KBM-7 (cell line): ENCODE measurements around the gene CNOT4.

Experiments
- DNase-seq: peaks from one replicate; pipeline ENCODE4 v3.0.0-alpha.2; 2015
- in situ Hi-C: fragments of 300-500 bp; cut with MboI; formaldehyde crosslinking; loops from 2 replicates; pipeline ENCODE4 v1.14.3; 2020; ENCODE audit warnings: low sequenced_read_pairs, low pct_unique_long_range_greater_than_20kb, mixed read lengths

The CNOT4 gene

DNA sequence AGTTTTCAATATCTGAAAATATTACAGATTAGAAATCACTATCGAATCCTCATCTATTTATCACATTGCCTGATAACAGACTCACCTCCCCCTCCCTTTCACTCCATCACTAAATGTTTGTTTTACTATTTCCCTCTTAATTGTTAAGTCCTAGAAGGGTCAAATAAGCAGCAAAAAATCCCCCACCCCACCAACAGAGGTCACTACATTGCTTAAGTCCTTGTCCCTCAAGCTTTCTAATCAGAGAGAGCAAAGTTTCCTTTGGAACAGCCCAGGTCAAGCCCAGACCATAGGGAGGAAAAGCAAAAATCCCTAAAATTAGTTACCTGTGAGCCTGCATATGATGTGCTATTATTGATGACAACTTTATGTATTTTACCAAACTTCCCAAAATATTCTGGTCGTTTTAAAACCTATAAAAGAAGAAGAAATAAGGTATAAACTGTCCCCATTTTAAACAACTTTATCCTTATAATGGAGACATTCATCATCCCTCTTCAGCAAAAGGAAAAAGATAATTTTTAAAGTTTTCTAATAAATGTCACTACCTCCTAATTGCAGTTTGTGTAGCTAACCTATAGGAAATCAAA, 95.0 kb downstream of the CNOT4 start:
- DNase-seq, result peak; percentile 67

DNA sequence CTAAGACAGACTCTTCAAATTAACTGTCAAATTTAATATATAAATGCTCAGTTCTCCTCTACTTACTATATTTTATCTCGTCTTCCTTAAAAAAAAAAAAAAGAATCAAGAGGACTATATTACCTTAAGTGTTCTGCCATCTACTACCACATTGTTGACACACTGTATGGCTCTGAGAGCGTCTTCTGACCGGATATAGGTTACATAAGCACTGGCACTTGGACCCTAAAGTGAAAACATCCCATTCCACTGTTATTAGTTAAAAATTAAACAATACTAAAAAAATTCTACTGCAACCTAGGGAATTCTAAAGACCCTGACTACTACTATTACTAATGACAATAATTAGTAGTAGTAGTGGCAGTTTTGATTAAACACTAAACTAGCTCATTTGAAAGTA, 95.7 kb downstream of the CNOT4 start:
- in situ Hi-C loops, result no loop called here
- DNase-seq, result no peak

More for the DNA sequence above, 95.0 kb downstream of the CNOT4 start:
- in situ Hi-C loops, result no loop called here

DNA sequence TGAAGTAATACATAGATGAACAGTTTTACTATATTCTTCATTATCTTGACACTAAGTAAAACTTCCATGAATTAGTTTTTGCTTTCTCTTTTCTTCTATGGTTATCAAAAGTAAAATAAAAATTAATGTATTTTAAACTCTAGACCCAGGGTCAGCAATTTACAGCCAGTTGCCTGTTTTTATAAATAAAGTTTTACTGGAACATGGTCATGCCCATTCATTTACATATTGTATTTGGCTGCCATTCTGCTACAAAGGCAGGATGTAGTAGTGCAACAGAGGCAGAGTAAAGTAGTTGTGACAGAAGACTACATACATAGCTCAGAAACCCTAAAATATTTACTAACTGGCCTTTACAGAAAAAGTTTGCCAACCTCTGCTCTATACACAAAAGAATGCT, 98.8 kb downstream of the CNOT4 start:
- in situ Hi-C loops, result no loop called here
- no peak for DNase-seq

DNA sequence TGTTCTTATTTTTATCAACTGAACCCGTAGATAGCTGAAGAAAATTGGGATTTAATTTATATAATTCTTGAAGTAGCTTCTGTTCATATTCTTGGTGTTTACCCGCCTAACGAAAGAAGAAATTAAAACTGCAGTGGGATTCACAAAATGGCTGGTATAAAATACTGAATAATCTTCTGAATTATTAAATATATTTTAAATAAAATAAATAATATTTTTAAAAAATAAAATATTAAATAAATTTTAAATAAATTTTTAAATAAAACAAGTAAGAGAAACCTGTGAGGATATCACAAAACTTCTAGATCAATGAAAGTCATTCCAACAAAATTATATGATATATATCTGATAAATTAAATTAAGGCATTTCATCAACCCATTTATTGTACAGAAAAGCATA, 99.4 kb downstream of the CNOT4 start:
- no peak for DNase-seq
- in situ Hi-C loops, result no loop called here

DNA sequence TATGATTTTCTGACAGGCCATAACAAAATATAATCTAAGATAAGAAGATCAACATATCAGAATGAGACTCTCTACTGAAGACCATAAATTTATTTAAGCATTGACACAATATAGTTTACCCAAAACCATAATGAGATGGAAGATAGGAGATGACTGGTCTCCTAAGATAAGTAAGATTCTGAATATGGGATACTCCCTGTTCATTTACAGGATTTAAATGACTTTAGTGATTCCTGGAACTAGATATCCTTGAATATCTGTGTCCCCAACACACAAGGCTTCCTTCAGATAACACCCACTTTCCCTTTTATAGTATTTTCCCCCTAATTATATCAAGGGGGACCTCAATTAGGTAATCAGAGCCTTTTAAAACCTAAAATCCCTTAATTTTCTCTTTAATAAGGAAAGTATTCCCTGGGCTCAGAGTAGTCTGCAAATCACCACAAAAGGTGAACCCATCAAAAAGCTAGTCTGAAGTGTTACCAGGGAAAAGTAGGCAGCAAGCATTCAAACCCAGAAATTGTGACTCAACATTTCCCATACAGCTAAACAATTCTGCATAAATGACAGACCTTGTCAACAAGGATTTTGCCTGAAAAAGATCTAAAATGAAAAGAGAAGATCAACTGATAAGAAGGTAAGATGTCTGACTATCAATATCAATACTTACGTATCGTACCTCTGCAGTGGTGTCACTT, 99.9 kb downstream of the CNOT4 start:
- in situ Hi-C loops, result no loop called here
- no peak for DNase-seq

DNA sequence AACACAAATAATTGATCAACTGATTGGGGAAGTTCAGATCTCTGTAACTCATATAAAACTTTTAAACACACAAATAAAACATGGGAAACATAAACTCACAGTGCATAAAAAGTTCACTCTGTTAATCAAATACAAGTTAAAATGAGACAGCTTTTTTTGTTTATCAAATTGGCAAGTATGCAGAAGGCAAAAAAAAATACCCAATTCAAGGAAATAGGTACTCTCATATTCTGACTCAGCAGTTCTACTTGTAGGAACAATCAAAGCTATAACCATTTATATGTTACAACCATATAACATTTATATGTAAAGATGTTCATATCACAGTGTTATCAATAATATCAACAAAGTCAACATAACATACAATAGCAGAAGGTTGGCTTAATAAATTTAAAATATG, 102.0 kb downstream of the CNOT4 start:
- in situ Hi-C loops, result no loop called here

DNA sequence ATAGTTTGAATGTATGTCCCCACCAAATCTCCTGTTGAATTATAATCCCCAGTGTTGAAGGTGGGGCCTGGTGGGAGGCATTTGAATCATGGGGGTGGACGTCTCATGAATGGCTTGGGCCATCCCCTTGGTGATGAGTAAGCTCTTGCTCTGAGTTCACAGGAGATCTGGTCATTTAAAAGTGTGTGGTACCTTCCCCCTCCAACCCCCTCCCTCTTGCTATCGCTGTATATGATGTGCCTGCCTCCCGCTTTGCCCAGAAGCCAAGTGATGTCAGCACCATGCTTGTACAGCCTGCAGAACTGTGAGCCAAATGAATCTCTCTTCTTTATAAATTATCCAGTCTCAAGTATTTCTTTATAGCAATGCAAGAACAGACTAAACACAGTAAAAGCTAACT, 103.0 kb downstream of the CNOT4 start:
- DNase-seq, result no peak
- in situ Hi-C loops, result no loop called here

More for the DNA sequence above, 102.0 kb downstream of the CNOT4 start:
- DNase-seq, result no peak

DNA sequence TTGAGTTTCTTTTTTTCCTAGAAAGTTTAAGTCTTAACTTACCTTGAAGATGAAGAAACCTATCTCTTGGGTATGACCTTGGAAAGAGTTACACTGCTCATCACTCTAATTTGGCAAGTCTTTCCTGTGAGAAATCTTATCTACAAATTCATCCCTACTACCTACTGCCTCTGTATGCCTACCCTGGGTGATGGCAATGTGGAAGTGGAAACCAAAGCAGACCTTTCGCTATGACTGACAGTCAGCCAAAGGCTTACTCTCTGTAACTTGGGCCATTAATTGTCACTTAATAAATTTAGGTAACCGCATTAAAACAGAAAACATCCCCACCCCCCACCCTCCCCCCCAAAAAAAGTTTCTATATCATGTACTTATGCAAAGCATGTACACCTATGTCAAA, 103.9 kb downstream of the CNOT4 start:
- in situ Hi-C loops, result no loop called here

DNA sequence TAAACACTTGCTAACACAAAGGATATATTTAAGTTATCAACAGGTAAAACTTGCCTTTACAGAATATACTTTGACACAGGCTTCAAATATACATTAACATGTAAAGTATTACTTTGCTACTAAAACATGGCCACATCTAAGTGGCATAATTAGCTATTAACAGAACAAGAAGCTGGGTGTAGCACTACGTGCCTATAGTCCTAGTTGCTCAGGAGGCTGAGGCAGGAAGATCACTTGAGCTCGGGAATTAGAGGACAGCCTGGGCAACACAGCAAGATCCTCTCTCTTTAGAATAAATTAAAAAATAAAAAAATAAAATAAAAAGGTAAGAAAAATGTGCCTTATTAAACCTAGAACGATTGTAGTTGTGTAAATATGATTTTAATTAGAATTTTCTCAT, 106.6 kb downstream of the CNOT4 start:
- no peak for DNase-seq
- in situ Hi-C loops, result no loop called here

More for the DNA sequence above, 103.9 kb downstream of the CNOT4 start:
- no peak for DNase-seq

DNA sequence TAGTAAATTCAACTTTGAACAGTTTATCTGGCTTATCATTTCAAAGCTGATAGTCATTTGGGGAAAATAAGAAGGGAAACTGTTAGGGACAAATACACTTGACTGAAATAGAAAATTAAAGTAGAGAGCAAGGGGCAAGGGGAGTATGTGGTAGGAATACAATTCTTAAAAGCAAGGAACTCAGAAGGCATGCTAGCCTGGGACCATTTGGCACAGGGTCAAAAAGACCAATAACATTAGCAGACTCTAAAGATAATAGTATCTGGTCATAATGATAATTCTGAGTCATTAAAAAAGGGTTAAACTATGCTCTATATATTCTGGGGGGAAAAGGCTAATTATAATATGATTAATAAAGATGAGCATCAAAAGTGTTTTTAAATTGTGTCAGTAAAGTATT, 112.2 kb downstream of the CNOT4 start:
- DNase-seq, result no peak
- in situ Hi-C loops, result no loop called here

DNA sequence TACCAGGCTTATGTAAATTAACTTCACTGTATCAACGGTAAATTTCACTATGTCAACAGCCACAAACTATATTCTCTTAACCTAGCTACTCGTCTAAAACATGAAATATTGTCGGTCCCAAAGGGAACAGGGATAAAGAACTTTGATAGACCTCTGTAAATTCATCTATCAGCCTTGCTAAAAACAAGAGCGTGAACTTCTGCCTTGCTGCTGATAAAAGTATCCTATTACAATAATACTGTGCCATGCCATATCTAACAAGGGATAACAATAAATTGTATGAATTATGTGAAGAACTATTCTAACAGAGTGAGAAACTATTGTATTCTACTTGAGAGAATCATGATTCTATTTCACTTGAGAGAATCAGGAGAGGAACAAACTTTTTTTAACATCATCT, 117.2 kb downstream of the CNOT4 start:
- in situ Hi-C loops, result no loop called here
- no peak for DNase-seq

DNA sequence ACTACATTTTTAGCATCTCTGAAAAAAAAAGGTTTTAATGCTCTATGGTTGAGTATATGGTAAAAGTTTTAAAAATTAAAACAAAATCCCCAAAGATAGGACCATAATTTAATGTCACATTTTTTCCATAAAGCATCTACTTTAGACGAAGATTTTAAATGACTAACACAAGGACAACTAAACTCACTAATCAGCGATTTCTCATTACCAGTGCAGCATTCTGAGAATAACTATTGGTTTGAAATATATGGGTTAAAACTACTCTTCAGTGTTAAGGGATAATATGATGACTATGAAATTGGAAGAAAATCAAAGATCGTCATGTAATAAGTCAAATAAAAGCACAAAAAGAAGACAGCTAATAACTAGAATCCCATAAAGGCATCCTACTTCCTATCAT, 118.4 kb downstream of the CNOT4 start:
- DNase-seq, result no peak
- in situ Hi-C loops, result no loop called here

DNA sequence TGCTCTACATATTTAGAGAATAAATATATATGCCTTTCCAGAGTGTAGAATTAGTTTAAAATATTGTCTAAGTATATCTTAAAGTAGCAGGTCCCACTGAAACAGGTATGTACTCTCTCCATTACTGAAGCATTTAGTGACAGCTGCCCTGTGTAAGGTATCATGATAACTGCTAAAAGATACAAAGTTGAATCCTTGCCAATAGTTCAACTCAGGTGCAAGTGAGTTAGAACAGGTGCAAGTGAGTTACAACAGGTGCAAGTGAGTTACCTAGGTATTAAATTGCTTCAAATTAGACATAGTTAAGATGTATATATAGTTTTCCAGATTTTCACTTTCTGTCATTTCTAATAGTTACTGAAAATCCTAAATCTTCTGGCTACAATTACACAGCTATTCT, 119.1 kb downstream of the CNOT4 start:
- no peak for DNase-seq
- in situ Hi-C loops, result no loop called here

DNA sequence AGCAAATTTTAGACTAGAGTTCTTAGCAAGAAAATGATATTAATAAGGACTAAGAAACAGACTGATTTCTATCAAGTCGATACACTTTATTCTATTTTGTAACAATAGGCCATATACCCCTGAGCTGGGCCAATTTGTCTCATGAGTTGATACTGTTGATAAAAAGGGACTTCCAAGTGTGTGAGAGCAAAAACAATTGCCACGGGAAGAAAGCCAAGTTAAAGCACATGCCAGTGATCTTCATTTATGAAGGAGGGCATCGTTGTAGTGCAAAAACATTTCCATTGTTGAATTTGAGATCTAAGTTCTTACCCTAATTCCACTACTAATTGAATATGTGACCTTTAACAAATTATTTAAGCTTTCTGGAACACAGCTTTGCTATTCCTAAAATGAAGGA, 119.9 kb downstream of the CNOT4 start:
- DNase-seq, result no peak

DNA sequence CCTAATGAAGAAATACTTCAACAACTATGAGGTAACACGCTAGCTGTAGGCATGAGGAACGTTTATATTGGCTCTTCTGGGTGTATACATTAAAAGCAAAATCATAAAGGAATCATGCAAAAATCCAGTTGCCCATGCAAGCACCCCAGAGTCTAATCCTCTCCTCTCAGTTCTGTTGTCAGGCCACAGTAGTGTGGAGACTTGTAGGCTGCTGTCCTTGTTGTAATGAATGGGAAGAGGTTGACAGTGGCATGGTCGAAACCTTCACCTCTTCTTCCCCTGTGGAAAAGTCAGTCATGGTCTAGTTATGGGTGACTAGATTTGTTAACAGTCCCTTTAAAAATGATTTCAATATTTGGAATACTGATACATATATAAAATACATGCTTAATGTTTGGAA, 121.3 kb downstream of the CNOT4 start:
- no peak for DNase-seq
- in situ Hi-C loops, result no loop called here

More for the DNA sequence above, 119.9 kb downstream of the CNOT4 start:
- in situ Hi-C loops, result no loop called here

DNA sequence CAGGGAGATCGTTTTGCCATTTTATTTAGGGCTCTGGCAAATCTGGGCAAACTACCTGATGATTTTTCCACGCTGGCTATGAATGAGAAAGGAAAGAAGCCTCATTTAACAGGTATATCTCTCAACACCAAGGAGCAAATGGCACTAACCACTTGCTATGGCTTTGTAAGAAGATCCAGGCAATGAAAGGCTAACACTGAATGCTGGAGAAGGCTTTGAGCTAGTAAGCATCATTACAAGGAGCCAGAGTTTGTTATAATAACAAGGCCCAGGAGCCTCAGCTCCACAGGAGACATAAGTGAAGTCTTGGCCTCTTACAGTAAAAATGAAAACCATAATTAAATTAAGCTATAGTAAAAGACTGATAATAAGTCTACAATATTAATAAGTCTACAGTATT, 123.1 kb downstream of the CNOT4 start:
- in situ Hi-C loops, result no loop called here
- DNase-seq, result no peak

DNA sequence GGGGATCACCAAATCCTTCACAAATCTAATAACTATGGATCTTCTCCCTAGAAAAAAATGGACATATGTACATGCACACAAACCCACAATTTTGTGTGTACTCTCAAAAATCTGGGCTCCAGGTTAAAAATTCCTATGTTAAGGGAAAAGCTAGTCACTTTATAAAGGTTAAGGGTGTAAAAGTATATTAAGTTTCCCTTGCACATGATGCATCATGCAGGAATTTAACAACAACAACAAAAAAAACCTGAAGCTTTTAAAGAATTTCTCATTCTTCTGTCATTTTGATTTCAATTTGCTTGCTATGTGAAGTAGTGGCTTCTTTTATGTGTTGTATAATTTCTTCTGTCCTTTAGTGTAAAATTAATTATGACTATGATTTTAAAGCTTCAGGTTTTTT, 123.7 kb downstream of the CNOT4 start:
- in situ Hi-C loops, result no loop called here
- no peak for DNase-seq

DNA sequence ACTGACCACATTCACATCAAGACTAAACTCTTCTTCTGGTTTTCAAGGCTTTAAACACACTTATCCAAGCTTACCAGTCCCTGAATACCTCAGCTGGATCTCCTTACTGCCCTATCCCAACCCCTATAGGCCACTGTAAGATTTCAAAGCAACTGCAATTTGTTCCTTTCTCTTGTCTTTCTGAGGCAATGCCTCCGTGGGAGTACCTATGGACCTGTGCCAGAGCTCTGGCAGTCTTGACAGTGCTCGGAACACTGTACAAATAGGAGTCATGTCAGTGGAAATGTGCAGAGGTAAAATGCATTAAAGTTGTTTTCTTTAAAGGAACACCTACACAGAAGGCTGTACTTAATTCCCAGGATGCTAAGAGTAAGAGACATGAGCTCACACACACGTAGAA, 124.7 kb downstream of the CNOT4 start:
- DNase-seq, result no peak
- in situ Hi-C loops, result no loop called here

DNA sequence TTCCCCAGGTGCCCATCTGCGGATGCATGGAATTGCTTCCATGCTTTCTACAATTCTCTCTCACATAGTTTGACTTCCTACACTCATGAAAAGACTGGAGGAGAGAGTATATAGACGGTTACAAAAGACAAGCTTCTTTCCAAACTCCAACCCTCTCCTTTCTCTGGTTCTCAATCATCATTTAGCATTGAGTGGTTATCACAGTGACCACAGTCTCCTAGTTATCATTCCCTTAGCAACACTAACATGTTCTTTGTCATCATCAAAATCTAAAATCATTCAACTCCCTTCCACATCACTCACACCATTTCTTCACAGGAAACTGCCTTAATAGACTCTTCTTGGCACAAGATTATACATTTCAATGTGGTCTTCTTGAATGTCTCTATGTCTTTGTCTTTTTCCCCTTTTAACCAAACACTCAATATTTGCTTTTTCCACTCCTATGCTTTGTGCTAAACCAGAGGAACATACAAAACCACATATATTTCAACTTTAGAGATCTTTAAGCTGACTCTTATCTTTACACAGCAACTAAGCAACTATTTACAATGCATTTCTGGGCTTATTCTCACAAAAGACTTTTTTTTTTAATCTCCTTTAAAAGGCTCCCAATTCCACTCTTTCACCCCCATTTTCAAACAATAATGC, 126.3 kb downstream of the CNOT4 start:
- DNase-seq, result no peak
- in situ Hi-C loops, result no loop called here

DNA sequence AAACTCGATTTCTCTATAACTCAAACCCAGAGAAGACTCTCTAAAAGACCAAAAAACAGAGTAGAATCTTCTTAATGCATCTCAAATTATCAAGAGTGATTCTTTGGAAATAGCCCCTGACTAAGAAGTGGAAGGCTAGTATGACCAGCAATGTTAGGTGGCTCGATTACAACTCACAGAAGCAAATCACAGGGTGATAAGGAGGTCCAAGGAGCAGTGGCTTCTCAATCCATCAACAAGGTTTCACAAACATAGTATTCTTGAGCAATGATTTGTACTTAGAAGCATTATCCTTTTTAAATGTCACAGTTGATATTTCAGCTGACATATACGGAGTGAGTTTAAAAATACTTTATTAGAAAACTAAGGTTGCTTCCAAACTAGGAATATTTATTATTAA, 127.7 kb downstream of the CNOT4 start:
- no peak for DNase-seq
- in situ Hi-C loops, result no loop called here

DNA sequence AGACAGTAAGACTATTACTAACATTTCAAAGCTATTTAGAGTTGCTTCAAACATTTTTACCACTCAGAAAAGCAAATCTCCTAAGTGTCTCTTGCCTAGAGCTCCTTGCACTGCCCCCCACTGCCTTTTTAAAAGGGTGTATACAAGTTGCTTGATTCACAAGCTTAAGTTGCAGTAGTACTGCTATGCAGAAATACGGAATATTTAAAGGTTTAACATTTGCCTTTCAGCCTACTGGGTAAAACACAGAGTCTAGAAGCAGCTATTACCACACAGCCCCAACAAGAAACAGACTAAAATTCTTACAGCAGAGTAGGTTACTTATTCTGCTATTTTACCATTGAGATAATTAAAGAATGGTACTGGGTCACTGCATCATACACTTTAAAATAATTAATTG, 128.5 kb downstream of the CNOT4 start:
- in situ Hi-C loops, result no loop called here
- no peak for DNase-seq
